CD14-positive monocyte (primary cell): ENCODE data around the gene KCNMA1. TPM values are rescaled to one million over a fixed set of nuclear protein-coding genes. Genes with fewer than 3 reads are reported as not detected.

Experiments used
- DNase-seq, 3 donors: peaks; one replicate each; pipeline ENCODE4 v3.0.0-alpha.2; 2011 to 2022
- H2AFZ ChIP-seq: 2 replicates; pipeline ENCODE4 v1.6.0; 2012; ENCODE audit warnings: mild to moderate bottlenecking, low read depth, low read length, inconsistent platforms; ENCODE audit not compliant: insufficient read depth, poor library complexity, severe bottlenecking
- H3K27ac ChIP-seq, 2 donors: 1 replicate in 1 of 2; 2 replicates in 1 of 2; pipeline ENCODE4 v1.5.1; 2012 to 2013; ENCODE audit warnings: low read length in 2 of 2, control low read depth in 1 of 2, inconsistent platforms in 1 of 2, low read depth in 1 of 2, mild to moderate bottlenecking in 1 of 2
- H3K27me3 ChIP-seq, 2 donors: one replicate each; pipeline versions ENCODE4 v1.6.0 to v1.6.1; 2011 to 2013; ENCODE audit warnings: low read length in 2 of 2; ENCODE audit not compliant: control insufficient read depth in 2 of 2, insufficient read depth in 2 of 2
- H3K36me3 ChIP-seq, 2 donors: replicated peaks in 1 of 2; 1 replicate in 1 of 2; 2 replicates in 1 of 2; pipeline versions ENCODE4 v1.5.1 to v1.6.1; 2012 to 2013; ENCODE audit warnings: low read length in 2 of 2, control low read depth in 1 of 2, inconsistent platforms in 1 of 2, mild to moderate bottlenecking in 1 of 2; ENCODE audit not compliant: insufficient read depth in 2 of 2, control insufficient read depth in 1 of 2
- H3K4me1 ChIP-seq, 2 donors: 1 replicate in 1 of 2; 2 replicates in 1 of 2; pipeline versions ENCODE4 v1.5.1 to v1.6.1; 2012 to 2013; ENCODE audit warnings: low read length in 2 of 2, control low read depth in 1 of 2, inconsistent platforms in 1 of 2, mild to moderate bottlenecking in 1 of 2, moderate library complexity in 1 of 2; ENCODE audit not compliant: insufficient read depth in 2 of 2, control insufficient read depth in 1 of 2
- H3K4me2 ChIP-seq: replicated peaks from 2 replicates; pipeline ENCODE3; 2012; ENCODE audit warnings: low read length, moderate library complexity, mild to moderate bottlenecking; ENCODE audit not compliant: poor library complexity, severe bottlenecking; ENCODE audit errors: extremely low read depth
- H3K4me3 ChIP-seq, 3 experiments: fragments of 200-600 bp in 1 of 3; sonication (generic) in 1 of 3; replicated peaks in 1 of 3; 1 replicate in 2 of 3; 2 replicates in 1 of 3; pipeline ENCODE4 v1.5.1; 2011 to 2013; ENCODE audit warnings: low read length in 3 of 3, mild to moderate bottlenecking in 3 of 3, control low read depth in 2 of 3, low read depth in 2 of 3, inconsistent platforms in 1 of 3, moderate library complexity in 1 of 3
- H3K79me2 ChIP-seq: 2 replicates; pipeline ENCODE4 v1.6.0; 2012; ENCODE audit warnings: mild to moderate bottlenecking, control low read depth, inconsistent platforms, low read length, moderate library complexity; ENCODE audit not compliant: insufficient read depth
- H3K9ac ChIP-seq: 2 replicates; pipeline ENCODE4 v1.6.0; 2017; ENCODE audit warnings: low read length, mild to moderate bottlenecking; ENCODE audit not compliant: insufficient read depth, poor library complexity, severe bottlenecking
- H3K9me3 ChIP-seq, 2 donors: replicated peaks in 1 of 2; 1 replicate in 1 of 2; 2 replicates in 1 of 2; pipeline versions ENCODE4 v1.5.1 to v1.6.1; 2012 to 2013; ENCODE audit warnings: low read length in 2 of 2, control low read depth in 1 of 2; ENCODE audit not compliant: control insufficient read depth in 1 of 2, insufficient read depth in 1 of 2
- H4K20me1 ChIP-seq: 2 replicates; pipeline ENCODE4 v1.6.0; 2012; ENCODE audit warnings: mild to moderate bottlenecking, low read length, control low read depth, moderate library complexity; ENCODE audit not compliant: insufficient read depth
- H3K27ac Mint-ChIP-seq, 7 donors: one replicate each; pipeline ENCODE4 v1.8.0; 2020; ENCODE audit warnings: mild to moderate bottlenecking in 7 of 7, mixed read lengths in 7 of 7, moderate library complexity in 6 of 7, inconsistent platforms in 2 of 7
- H3K27me3 Mint-ChIP-seq, 3 donors: one replicate each; pipeline ENCODE4 v1.8.0; 2021 to 2022; ENCODE audit warnings: low read depth in 3 of 3, mild to moderate bottlenecking in 3 of 3, mixed read lengths in 3 of 3, moderate library complexity in 3 of 3, inconsistent platforms in 1 of 3
- H3K36me3 Mint-ChIP-seq, 2 donors: one replicate each; pipeline ENCODE4 v1.8.0; 2020; ENCODE audit warnings: mixed read lengths in 2 of 2, inconsistent platforms in 1 of 2, mild to moderate bottlenecking in 1 of 2
- H3K4me1 Mint-ChIP-seq: one replicate; pipeline ENCODE4 v1.8.0; 2020; ENCODE audit warnings: mild to moderate bottlenecking, mixed read lengths
- H3K4me3 Mint-ChIP-seq, 2 donors: one replicate each; pipeline ENCODE4 v1.8.0; 2020; ENCODE audit warnings: mild to moderate bottlenecking in 2 of 2, mixed read lengths in 2 of 2, moderate library complexity in 1 of 2
- H3K9me3 Mint-ChIP-seq, 7 donors: one replicate each; pipeline ENCODE4 v1.8.0; 2020 to 2022; ENCODE audit warnings: mixed read lengths in 7 of 7, mild to moderate bottlenecking in 6 of 7, moderate library complexity in 6 of 7, inconsistent platforms in 2 of 7
- CTCF ChIP-seq: fragments of 200-600 bp; IDR thresholded peaks from one replicate; pipeline ENCODE4 v1.8.0; 2022; ENCODE audit warnings: antibody characterized with exemption, mild to moderate bottlenecking
- WGBS: methylation state at CpG from one replicate; pipeline ENCODE4 v1.1.5; 2013; ENCODE audit warnings: missing lambda C conversion rate; ENCODE audit not compliant: insufficient coverage; 5-methylcytosine and 5-hydroxymethylcytosine counted together
- intact Hi-C, 2 donors: fragments of 100-400 bp; cut with micrococcal nuclease; formaldehyde crosslinking; loops; one replicate each; pipeline versions ENCODE4 v1.15.0 to v1.15.1; 2023
- polyA plus RNA-seq, 3 donors: library from polyadenylated mRNA; depleted of rRNA in 1 of 3; unstranded in 2 of 3; stranded (reverse) in 1 of 3; fragments of 300-500 nt in 2 of 3; fragments of >200 nt in 1 of 3; fragmentation: Illumina TruSeq in 2 of 3; gene quantifications; 1 replicate in 2 of 3; 2 replicates in 1 of 3; pipeline ENCODE4 v1.2.3, GENCODE V29; 2012 to 2021

KCNMA1 gene
- polyA plus RNA-seq, 3 donors: 0.11 to 1.0 TPM; not detected in 1

GRCh38 chr10:76939933-76940468 lies 697.6 kb downstream of the KCNMA1 start:
- no peaks in the 10 kb centered on the region for H3K79me2 ChIP-seq
- H3K9ac ChIP-seq: no peak overlapping the region
- DNase-seq: no peak
- Mint-ChIP-seq H3K4me3 (no peak overlapping the region), H3K27ac (no peak overlapping the region), H3K4me1 (no peaks in the 10 kb centered on the region), H3K36me3 (no peaks in the 10 kb centered on the region), H3K27me3 (peaks cover 7 to 24% (median 13%) of the 10 kb centered on the region in 3 donors), H3K9me3 (peaks cover 0 to 2% (median 0%) of the 10 kb centered on the region in 7 donors)
- H2AFZ ChIP-seq: no peak overlapping the region
- no peaks in the 10 kb centered on the region for H3K36me3 ChIP-seq
- H3K4me2 ChIP-seq: no peak overlapping the region
- H4K20me1 ChIP-seq: no peaks in the 10 kb centered on the region
- H3K9me3 ChIP-seq: no peaks in the 10 kb centered on the region
- TF ChIP-seq CTCF: no peak
- H3K4me3 ChIP-seq: no peak overlapping the region
- WGBS: no CpG with 5 or more reads among the region's 2 CpGs
- intact Hi-C loops: no loop called here
- peaks cover 3% of the 10 kb centered on the region in 2 donors for H3K27me3 ChIP-seq
- H3K4me1 ChIP-seq: no peaks in the 10 kb centered on the region
- no peak overlapping the region for H3K27ac ChIP-seq

GRCh38 chr10:76937181-76937600 lies 700.4 kb downstream of the KCNMA1 start:
- H3K4me1 Mint-ChIP-seq: no peaks in the 10 kb centered on the region
- no peaks in the 10 kb centered on the region for H3K4me1 ChIP-seq
- no peak overlapping the region for H2AFZ ChIP-seq
- intact Hi-C loops: no loop called here
- H3K9me3 ChIP-seq: no peaks in the 10 kb centered on the region
- peaks cover 9 to 23% (median 11%) of the 10 kb centered on the region in 3 donors for H3K27me3 Mint-ChIP-seq
- peaks cover 3% of the 10 kb centered on the region in 2 donors for H3K27me3 ChIP-seq
- H3K79me2 ChIP-seq: no peaks in the 10 kb centered on the region
- H3K4me3 Mint-ChIP-seq: no peak overlapping the region
- no peak overlapping the region for H3K9ac ChIP-seq
- peaks cover 0 to 2% (median 0%) of the 10 kb centered on the region in 7 donors for H3K9me3 Mint-ChIP-seq
- no peaks in the 10 kb centered on the region for H4K20me1 ChIP-seq
- H3K36me3 Mint-ChIP-seq: no peaks in the 10 kb centered on the region
- H3K36me3 ChIP-seq: no peaks in the 10 kb centered on the region
- H3K27ac ChIP-seq: no peak overlapping the region
- H3K4me2 ChIP-seq: no peak overlapping the region
- WGBS: no CpG with 5 or more reads among the region's 2 CpGs
- no peak overlapping the region for H3K4me3 ChIP-seq
- DNase-seq: no peak
- TF ChIP-seq CTCF: no peak
- H3K27ac Mint-ChIP-seq: no peak overlapping the region
